HL-60 (cell line): ENCODE data around the gene SRPK2.

Experiments used
- CTCF ChIP-seq: IDR thresholded peaks from one replicate; pipeline ENCODE4 v1.5.1; 2011; ENCODE audit warnings: low read length, control low read depth, inconsistent platforms; ENCODE audit not compliant: insufficient read depth
- GABPA ChIP-seq: IDR thresholded peaks from 2 replicates; pipeline ENCODE4 v1.6.1; 2012; ENCODE audit warnings: low read depth
- POLR2AphosphoS5 ChIP-seq: IDR thresholded peaks from 2 replicates; pipeline ENCODE4 v1.6.1; 2012; ENCODE audit warnings: low read depth
- REST ChIP-seq: IDR thresholded peaks from 2 replicates; pipeline ENCODE4 v1.6.1; 2012; ENCODE audit warnings: low read depth; ENCODE audit not compliant: insufficient replicate concordance

DNA sequence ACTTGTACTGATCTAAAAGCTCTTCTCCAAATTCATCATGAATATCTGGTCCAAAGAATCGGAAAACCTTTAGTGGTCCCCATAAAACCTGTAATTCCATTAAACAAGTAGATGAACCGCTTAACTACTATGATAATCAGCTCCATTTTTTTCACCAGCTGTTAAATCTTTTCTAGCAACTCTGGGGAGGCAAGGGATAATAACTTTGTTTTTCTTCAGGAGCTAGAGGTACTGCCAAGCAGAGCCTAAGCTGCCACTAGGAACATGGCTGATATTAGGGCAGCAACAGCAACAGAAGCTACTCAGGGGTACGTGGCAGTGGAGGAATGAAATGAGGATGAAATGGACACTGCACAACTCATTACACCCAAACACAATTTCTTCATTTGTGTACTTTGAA, 138.0 kb downstream of the SRPK2 start:
- TF ChIP-seq CTCF (no peak), POLR2AphosphoS5 (no peak), REST (no peak), GABPA (no peak)
